Stimulated activated effector memory CD8-positive, alpha-beta T cell treated with anti-CD3 and anti-CD28 coated beads, Interleukin-12 subunit alpha, Interleukin-12 subunit beta, amount 100 ng/mL, for 72 hours (primary cell): ENCODE data around the gene CDHR2.

Source experiments
- ATAC-seq: fragments of 150-1000 bp; cut with Tn5 transposase; 2 replicates; pipeline ENCODE4 v1.10.0; 2021
- DNase-seq, 2 donors: peaks; one replicate each; pipeline ENCODE4 v3.0.0; 2021 to 2022; ENCODE audit warnings: low spot score in 2 of 2
- H3K27ac Mint-ChIP-seq: one replicate; pipeline ENCODE4 v1.8.0; 2022; ENCODE audit warnings: mild to moderate bottlenecking, mixed read lengths
- H3K36me3 Mint-ChIP-seq: one replicate; pipeline ENCODE4 v1.8.0; 2022; ENCODE audit warnings: mild to moderate bottlenecking, mixed read lengths
- H3K4me1 Mint-ChIP-seq: one replicate; pipeline ENCODE4 v1.8.0; 2022; ENCODE audit warnings: mixed read lengths
- H3K4me3 Mint-ChIP-seq: one replicate; pipeline ENCODE4 v1.8.0; 2022; ENCODE audit warnings: mild to moderate bottlenecking, mixed read lengths
- H3K9me3 Mint-ChIP-seq: one replicate; pipeline ENCODE4 v1.8.0; 2022; ENCODE audit warnings: mixed read lengths

CDHR2 gene

DNA sequence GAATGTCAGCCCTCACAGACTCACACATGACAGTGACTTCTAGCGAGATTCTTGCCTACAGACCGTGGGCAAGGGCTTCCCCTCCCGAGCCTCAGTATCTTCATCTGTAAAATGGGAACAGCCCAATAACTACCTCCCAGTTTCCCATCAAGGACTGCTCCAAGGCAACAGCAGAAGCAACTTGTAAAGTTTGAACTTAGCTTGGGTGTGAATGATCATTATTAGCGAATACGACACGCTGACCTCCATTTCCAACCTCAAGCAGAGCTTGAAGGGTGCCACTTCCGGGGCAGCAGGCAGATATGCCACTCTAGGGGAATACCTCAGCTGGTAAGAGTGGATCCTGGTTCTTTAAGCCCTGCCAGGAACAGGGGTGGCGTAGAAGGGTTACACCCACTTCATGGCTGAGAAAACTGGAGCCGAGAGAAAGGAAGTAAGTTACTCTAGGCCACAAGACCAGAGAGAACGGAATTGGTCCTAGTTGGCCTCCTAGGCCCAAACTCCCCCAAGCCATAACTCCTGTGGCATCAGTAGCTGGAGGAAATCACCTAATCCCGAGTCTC is 14.0 kb upstream of the CDHR2 start:
- H3K4me1 Mint-ChIP-seq, result peaks cover 60% of the 10 kb centered on the region
- peak overlapping the region; percentile 97 for H3K27ac Mint-ChIP-seq
- H3K9me3 Mint-ChIP-seq, result no peaks in the 10 kb centered on the region
- peaks cover 68% of the 10 kb centered on the region for H3K36me3 Mint-ChIP-seq
- peak overlapping the region; percentile 93 for H3K4me3 Mint-ChIP-seq
- ATAC-seq, result no peak
- DNase-seq, result peak in 1 of 2 donors; percentile 69

DNA sequence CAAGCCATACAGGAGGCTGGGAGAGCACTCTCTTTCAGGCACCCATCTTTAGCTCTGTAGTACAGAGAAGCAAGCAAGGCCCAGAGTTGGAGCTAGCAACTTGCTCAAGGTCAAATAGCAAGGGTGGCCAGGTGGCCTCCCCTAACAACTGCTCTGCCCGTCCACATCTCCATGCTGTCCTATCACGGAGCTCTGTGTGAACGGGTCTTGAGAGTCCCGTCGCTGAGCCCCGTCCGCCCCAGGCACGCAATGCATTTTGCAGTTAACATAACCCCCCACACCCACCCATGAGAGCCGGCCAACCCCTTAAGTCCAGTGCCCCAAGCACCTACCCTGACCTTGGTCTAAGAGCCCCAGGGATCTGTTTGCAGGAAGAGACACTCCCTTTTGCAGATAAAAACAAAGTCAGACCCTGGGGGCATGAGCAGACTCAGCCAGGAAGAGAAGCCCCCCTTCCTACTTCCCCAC is 13.4 kb upstream of the CDHR2 start:
- Mint-ChIP-seq H3K4me3 (peak overlapping the region; percentile 93), H3K36me3 (peaks cover 68% of the 10 kb centered on the region)

DNA sequence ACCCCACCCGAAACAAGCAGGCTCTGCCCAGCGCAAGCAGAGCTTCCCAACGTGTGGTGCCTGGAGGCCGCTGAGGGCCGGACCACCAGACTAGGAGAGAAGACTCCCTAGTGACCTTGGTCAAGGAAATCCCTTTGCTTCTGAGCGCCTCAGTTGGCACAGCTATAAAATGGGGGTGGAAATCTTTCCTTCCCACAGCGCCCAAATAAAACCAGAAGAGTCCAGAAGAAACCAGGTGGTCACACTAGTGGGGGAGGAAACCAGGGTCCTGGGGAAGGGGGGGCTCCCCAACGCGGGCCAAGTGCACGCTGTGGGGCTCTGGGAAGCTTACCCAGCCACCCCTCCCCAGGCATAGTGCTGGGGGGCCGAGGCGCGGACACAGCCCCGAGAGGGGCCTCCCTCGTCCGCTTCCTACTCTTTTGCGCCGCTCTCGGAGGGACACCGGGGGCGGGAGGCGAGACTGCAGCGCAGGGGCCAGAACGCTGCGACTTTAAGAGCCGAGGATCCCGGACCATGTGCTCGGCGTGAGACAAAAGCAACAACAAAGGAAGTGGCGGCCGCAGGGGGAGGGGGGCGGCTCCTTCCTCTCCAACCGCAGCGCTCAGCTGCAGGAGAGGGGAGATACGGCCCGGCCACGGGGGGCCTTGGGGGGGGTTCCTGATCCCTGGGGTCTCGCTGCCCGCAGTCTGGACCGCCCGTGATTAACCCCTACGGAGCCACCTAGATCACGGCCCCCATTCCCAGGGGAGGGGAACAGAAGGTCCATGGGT is 12.8 kb upstream of the CDHR2 start:
- Mint-ChIP-seq H3K4me3 (peak overlapping the region; percentile 93), H3K4me1 (peaks cover 66% of the 10 kb centered on the region), H3K36me3 (peaks cover 62% of the 10 kb centered on the region), H3K9me3 (no peaks in the 10 kb centered on the region), H3K27ac (peak overlapping the region; percentile 97)
- DNase-seq (peak; percentile 55 to 86), ATAC-seq (peak; percentile 22)

More for the DNA sequence above, 13.4 kb upstream of the CDHR2 start:
- Mint-ChIP-seq H3K4me1 (peaks cover 65% of the 10 kb centered on the region), H3K9me3 (no peaks in the 10 kb centered on the region), H3K27ac (peak overlapping the region; percentile 97)
- no peak for ATAC-seq
- no peak for DNase-seq

DNA sequence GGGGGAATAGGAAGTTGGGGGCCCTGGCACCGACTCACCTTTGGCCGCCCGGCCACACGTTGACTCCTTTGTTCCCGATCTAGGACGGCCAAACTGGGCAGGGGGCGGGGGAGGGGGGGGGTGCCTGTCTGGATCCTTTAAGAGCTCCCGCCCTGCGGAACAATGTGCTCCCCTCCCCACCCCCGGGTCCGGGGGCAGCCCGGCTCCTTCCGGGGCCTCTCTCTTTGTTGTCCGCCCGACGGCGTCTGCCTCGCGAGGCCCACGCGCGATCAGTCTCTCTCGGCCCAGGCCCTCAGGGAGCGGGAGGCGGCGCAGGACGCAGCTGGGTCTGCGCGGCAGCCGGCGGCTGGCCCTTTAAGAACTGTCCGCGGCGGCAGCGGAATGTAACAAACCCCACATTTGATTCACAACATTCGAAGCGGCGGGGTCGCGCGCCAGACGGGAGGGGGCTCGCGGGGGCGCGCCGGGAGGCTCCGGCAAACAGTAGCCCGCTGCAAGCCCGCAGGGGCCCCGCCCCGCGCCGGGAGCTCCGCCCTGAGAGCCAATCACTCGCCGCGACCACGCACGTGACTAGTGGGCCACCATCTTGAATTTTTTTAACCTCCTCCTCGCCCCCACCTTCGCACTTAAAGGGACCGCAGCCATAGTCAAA is 12.1 kb upstream of the CDHR2 start, which contains the start of gene RNF44:
RNF44 (minus strand) TSS at position 501 of the 652 bp plus-strand sequence. CDS start 4,930 bp downstream, outside the sequence.
- Mint-ChIP-seq H3K27ac (peak within 1 kb of the TSS; percentile 97), H3K36me3 (peaks cover 56% of the 10 kb centered on the region), H3K9me3 (no peaks in the 10 kb centered on the region), H3K4me1 (peaks cover 68% of the 10 kb centered on the region), H3K4me3 (peak within 1 kb of the TSS; percentile 93)
- DNase-seq (peak; percentile 94 to 99), ATAC-seq (peak; percentile 74)

DNA sequence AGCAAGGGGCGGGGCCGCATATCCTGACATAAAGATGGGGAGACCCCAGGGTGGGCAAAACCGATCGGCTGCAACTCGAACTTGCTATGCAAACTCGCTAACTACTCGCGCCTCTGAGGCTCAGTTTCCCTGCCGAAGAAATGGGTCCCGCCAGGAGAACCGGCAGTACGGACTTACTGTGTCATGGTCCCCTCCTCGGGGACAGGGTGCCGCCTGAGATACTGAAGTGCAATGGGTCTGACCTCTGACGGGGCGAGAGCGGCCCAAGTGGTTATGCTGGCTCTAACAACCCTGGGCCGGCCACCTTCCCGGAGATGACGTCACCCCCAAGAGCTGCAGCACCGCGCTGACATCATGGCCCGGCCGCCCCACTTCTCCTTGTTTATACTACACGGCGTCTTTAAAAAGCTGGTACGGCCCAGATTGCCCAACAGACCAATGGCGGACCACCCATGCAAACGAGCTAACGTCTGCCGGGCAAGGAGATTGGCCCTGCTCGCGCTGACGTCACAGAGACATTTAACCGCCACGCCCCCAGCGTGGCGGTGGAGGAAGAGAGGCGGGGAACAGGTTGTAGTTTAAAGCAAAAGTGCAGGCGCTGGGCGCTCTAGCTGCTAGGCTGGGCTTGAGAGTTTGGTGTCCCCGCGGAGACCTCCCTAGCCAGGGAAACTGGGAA is 11.4 kb upstream of the CDHR2 start:
- Mint-ChIP-seq H3K9me3 (no peaks in the 10 kb centered on the region), H3K27ac (peak overlapping the region; percentile 97), H3K4me3 (peak overlapping the region; percentile 93), H3K4me1 (peaks cover 74% of the 10 kb centered on the region), H3K36me3 (peaks cover 54% of the 10 kb centered on the region)
- DNase-seq (peak; percentile 79 to 96), ATAC-seq (peak; percentile 86)

DNA sequence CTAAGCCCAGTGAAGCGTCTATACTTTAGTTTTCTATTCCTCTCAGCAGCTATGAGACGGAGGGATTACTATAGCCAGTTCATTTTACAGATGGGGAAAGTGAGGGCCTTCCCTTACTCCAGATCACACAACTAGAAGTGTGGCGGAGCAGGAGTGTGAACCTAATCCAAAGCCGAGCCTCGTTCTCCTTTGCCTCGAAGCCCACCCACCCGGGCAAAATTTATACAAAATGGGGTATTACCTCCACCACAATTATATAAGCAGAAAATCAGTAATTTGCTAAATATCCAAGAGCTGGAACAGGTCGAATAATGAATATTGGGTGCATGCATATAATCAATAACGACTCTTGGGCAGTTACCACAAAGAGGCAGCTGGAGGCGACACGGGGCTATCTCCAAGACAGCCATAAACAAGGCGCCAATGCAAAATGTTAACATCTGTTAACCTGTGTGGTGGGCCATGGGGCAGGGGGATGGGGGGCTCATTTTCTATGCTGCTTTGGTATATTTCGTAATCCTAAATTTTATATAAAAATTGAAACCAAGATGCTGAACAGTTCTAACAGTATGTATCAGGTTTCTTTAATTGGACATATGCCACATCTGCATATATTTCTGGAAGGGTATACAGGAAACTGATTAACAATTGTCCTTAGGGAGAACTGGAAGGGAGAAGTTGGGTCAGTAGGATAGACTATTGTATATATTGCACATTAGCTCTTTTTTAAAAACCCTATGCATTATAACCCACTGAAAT is 10.7 kb upstream of the CDHR2 start:
- H3K4me3 Mint-ChIP-seq, result peak overlapping the region; percentile 93
- no peaks in the 10 kb centered on the region for H3K9me3 Mint-ChIP-seq
- no peak for DNase-seq
- no peak for ATAC-seq
- peaks cover 47% of the 10 kb centered on the region for H3K36me3 Mint-ChIP-seq
- peak overlapping the region; percentile 97 for H3K27ac Mint-ChIP-seq
- peaks cover 68% of the 10 kb centered on the region for H3K4me1 Mint-ChIP-seq

DNA sequence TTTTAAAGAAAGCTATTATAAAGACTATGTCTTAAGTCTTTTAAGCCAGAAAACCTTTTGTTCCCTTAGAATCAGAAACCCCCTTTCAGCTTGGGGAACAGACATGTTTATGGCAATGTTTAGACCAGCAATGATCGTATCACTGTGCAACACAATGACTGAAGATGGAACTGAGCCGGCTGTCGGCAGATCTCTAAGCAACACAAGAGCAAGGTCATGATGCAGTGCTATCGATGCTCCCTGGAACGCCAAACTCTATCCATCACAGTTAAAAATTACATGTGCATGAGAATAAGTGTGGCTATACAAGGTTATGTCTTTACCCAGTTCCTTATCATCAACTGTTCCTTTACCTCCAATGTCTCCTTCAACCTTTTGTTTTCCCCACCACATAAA is 10.2 kb upstream of the CDHR2 start:
- ATAC-seq (no peak), DNase-seq (no peak)
- Mint-ChIP-seq H3K4me1 (peaks cover 63% of the 10 kb centered on the region), H3K4me3 (no peak overlapping the region), H3K36me3 (peaks cover 41% of the 10 kb centered on the region), H3K9me3 (no peaks in the 10 kb centered on the region), H3K27ac (peak overlapping the region; percentile 90)

DNA sequence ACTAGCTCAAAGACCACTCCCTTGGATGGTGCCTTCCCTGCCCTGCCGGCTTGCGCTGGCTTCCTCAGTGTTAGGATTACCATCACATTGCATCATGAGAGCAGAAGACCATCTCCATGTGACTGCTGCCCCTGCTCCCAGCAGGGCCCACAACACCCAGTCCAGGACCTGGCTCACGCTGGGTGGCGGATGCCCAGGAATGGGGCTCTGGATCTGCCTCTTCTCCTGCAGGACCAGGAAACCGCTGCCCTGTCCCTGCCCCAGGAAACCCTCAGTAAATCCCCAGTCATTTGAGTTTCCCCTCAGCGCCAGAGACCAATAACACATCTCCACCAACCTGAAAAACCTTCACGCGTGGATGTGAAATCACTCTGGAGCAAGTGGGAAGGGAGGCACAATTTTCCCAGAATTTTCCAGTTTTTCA is 8.7 kb upstream of the CDHR2 start:
- peak in 1 of 2 donors; percentile 50 for DNase-seq
- peak overlapping the region; percentile 90 for H3K27ac Mint-ChIP-seq
- peak overlapping the region; percentile 83 for H3K4me3 Mint-ChIP-seq
- H3K4me1 Mint-ChIP-seq, result peaks cover 56% of the 10 kb centered on the region
- peaks cover 26% of the 10 kb centered on the region for H3K36me3 Mint-ChIP-seq
- ATAC-seq, result no peak
- H3K9me3 Mint-ChIP-seq, result no peaks in the 10 kb centered on the region

DNA sequence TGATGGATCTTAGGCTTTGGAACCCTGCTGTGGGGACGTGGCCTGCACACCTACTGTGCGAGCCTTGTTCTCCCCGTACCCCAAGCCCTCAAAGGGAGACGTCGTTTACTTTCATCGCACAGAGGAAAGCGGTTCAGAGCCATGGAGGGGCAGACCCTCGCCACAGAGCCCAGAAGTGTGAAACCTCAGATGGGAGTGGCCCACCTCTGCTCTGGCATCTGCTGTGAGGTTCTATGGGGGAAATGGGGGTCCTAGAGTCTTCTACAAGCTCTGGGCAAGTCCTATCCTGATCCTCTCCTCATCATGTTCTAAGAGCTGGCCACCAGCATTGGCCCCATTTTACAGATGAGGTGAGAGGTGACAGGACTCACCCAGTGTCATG is 8.2 kb upstream of the CDHR2 start:
- H3K9me3 Mint-ChIP-seq, result no peaks in the 10 kb centered on the region
- peaks cover 52% of the 10 kb centered on the region for H3K4me1 Mint-ChIP-seq
- ATAC-seq, result no peak
- no peak for DNase-seq
- peaks cover 22% of the 10 kb centered on the region for H3K36me3 Mint-ChIP-seq
- peak overlapping the region; percentile 83 for H3K4me3 Mint-ChIP-seq
- peak overlapping the region; percentile 90 for H3K27ac Mint-ChIP-seq

DNA sequence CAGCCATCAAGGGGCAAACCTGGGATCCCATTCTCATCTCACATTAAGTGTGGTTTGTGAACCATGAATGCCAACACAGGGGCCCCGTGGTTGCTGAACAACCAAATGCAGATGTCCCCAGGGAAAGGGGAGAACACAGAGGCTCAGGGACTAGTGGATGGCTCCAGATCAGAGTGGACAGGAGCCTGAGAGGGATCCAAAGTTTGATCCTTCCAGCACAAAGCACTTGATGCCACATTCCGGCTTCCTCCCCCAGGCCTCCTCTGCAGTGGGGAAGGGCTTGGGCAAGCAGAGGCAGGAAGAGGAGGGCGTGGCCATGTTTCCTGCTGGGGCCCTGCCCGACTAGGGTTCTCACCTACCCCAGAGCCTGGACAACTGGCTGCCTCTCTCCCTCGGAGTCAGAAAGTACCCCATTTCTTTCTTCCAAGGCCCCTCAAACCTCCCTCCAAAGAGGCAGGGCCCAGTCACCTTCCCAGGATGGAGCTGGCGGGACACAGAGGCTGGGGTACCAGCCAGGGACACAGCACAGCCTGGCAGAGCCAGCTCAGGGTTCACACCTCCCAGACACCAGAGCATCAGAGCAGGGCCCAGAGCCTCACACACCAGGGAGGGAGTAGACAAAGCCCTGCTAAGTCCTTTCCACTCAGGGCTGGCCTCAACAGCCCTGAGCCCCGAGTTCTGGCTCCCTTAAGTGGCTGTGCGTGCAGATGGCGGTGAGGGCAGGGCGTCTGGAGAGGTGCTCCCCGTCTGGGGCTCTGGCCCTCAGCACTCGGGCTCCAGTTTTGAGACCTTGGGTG is 7.6 kb upstream of the CDHR2 start:
- Mint-ChIP-seq H3K4me1 (peaks cover 48% of the 10 kb centered on the region), H3K9me3 (no peaks in the 10 kb centered on the region), H3K36me3 (peaks cover 16% of the 10 kb centered on the region), H3K4me3 (peak overlapping the region; percentile 83), H3K27ac (peak overlapping the region; percentile 90)
- DNase-seq (peak; percentile 54 to 83), ATAC-seq (no peak)

DNA sequence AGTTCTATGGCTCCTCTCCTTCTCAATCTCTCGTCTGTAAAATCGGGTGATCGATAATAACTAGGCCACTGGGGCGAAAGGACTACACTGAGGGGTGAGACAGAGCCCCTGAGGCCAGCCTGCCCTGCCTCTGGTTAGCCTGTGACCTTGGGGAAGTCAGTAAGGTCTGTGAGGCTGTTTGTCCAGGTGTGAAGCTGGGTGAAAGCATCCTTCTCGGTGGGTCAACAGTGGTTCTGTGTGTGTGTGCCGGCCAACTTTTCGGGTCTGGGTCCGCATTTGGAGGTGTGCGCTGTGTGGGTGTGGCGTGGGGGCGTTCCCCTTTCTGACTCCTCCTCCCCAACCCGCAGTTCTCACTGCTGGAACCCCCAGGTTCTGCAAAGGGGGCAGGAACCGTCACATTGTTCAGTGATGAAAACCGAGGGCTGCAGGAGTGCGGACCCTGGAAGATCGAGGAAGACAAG is 7.0 kb upstream of the CDHR2 start:
- Mint-ChIP-seq H3K36me3 (peaks cover 10% of the 10 kb centered on the region), H3K4me3 (peak overlapping the region; percentile 83), H3K4me1 (peaks cover 48% of the 10 kb centered on the region), H3K27ac (peak overlapping the region; percentile 90), H3K9me3 (no peaks in the 10 kb centered on the region)
- DNase-seq (peak; percentile 54 to 87), ATAC-seq (no peak)

DNA sequence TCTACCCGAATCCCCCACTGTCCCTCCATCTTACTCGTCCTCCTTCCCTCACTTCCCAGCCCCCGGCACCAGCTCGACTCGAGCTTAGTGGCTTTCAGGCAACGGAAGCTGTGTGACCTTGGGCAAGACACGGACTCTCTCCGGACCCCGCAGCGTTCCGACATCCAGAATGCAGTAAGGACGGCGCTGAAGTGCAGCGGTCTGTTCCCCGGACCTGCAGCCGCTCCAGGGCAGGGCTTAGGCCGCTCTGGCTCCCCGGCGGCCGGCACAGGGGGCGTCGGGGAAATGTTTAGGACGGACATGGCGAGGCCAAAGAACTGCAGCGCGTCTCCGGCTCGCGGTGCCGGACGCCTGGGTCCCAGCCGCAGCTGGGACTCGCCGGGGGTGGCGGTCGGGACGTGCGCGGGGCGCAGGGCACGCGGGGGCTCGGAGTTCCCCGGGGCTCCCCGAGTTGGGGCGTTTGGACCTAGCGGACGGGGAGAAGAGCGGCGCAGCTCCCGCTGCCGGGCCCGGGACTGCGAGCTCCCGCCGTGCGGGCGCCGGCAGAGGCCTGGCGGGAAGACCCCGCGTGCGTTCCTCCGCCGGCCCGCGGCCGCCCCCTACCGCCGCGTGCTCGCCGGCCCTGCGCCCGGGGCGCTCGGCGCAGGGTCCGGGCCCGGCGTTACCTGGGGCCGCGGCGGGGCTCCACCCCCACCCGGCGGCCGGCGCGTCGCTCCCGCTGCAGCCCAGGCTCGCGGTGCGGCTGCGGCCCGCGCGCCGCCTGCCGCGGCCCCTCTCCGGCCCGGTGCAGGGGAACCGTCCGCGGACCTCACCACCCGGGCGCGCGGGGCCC is 6.3 kb upstream of the CDHR2 start:
- DNase-seq, result peak in 1 of 2 donors; percentile 70

More for the DNA sequence above, 6.3 kb upstream of the CDHR2 start:
- ATAC-seq, result peak; percentile 56
- H3K4me1 Mint-ChIP-seq, result peaks cover 54% of the 10 kb centered on the region
- H3K9me3 Mint-ChIP-seq, result no peaks in the 10 kb centered on the region
- H3K4me3 Mint-ChIP-seq, result peak overlapping the region; percentile 83
- peak overlapping the region; percentile 90 for H3K27ac Mint-ChIP-seq
- H3K36me3 Mint-ChIP-seq, result peaks cover 3% of the 10 kb centered on the region
